NCI-H526 treated with DMSO at 0.1 percent for 48 hours (cell line): ENCODE measurements around the gene SLAMF1.
"Not testable (repeated sequence)": the region's sequence is repeated elsewhere in the genome, so short reads cannot be mapped to it uniquely, and the experiment has no call there.

Experiments used
- DNase-seq: peaks from one replicate; lab custom pipeline; 2025; lab: John Stamatoyannopoulos, UW

Gene SLAMF1, protein sequence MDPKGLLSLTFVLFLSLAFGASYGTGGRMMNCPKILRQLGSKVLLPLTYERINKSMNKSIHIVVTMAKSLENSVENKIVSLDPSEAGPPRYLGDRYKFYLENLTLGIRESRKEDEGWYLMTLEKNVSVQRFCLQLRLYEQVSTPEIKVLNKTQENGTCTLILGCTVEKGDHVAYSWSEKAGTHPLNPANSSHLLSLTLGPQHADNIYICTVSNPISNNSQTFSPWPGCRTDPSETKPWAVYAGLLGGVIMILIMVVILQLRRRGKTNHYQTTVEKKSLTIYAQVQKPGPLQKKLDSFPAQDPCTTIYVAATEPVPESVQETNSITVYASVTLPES

DNA sequence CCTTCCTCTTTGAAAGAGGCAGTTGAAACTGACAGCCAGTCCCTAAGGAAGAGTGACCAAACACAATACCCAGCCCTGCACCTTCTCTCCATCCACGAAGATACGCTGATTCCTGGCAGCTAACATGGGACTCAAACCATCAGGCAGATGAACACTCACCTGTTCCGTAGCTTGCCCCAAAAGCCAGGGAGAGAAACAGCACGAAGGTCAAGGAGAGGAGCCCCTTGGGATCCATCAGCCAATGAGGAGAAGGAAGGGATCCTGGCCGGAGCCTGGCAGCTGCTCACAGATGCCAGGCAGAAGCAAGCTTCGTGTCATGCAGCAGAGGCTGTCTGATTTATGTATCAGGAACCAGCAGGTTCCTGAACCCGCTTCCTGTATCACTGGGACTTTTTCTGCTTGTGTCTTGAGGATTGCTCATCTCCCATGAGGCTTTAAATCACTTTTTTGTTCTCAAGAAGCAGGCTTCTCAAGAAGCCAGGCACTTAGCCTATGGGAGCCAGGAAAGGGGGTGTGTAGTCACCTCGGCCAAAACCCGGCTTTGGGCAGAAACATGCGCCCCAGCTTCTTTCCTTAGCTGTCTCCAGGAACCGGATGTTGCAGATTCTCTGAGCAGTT lies at the start of gene SLAMF1:
Gene SLAMF1 (minus strand): TSS at position 334 of the 618 bp plus-strand sequence. CDS start 99 bp downstream, at position 235.
- no peak for DNase-seq

GRCh38 chr1:160692390-160692789 lies 45.5 kb upstream of the SLAMF1 start:
- not testable (repeated sequence) for DNase-seq

DNA sequence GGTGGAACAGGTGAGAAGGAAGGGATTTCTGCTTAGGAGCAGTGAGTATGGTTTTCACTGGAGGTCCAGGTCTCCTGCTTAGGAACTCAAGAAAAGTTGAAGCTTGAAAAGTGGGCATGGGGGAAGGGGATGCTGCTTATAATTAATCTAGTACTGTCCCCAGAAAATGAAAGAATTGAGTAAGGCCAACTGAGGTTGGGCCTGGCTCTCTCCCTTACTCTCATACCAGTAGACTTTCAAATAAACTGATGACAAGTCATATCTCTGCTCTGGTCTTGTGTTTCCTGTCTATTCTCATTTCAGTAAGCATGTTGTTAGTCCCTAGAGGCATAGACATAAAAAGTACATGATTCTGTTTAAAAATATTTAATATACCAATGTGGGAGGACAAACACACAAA lies 38.4 kb upstream of the SLAMF1 start:
- DNase-seq = no peak

- DNase-seq = no peak
These were observed 36.4 kb upstream of the SLAMF1 start for GRCh38 chr1:160682983-160683865.

DNA sequence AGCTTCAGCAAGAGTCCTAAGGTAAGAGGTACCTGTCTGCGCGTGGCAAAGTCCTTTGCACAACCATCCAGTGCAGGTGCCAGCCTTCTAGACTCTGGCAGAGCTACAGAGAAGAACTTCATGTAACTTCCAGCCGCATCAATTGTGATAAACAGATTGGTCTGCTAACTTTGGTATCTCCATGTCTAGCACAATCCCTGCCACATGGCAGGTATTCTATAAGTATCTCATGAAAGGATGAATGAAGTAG lies 35.0 kb upstream of the SLAMF1 start:
- no peak for DNase-seq

GRCh38 chr1:160681066-160681890 lies 34.4 kb upstream of the SLAMF1 start:
- peak; percentile 85 for DNase-seq

DNA sequence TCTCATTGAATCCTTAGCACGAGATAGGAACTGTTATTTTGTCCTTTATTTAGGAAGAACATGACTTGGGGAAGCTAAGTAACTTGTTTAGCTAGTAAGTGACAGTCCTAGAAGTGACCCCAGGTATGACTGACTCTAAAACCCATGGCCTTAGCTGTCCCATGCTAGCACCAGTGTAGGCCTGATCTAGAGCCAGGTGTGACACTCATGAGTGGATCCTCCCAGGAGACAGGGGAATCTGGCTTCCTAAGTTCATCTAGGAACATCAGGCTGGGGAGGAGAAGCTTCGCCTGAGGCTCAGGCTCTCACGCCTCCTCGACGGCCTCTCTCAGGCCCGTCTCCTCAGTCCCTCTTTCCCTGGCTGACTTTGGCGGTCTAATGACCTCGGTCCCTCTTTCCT lies 33.6 kb upstream of the SLAMF1 start:
- no peak for DNase-seq

DNA sequence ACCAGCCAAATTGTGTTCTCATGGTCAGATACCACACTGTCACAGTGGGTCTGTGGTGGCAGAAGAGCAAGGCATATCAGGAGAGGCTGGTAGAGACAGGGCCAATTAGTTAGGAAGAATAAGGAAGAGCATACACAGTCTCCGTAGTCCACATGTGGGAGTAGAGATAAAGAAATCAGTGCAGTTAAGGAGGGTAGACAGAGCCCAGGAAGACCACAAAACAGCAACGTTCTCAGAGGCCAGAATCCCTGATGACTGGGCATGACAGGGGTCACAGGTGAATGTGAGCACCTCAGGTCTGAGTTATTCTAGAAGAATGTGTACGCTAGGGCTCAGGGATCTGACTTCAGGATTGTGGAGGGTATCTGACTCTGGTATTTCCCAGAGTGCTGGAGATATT lies 33.0 kb upstream of the SLAMF1 start:
- no peak for DNase-seq

DNA sequence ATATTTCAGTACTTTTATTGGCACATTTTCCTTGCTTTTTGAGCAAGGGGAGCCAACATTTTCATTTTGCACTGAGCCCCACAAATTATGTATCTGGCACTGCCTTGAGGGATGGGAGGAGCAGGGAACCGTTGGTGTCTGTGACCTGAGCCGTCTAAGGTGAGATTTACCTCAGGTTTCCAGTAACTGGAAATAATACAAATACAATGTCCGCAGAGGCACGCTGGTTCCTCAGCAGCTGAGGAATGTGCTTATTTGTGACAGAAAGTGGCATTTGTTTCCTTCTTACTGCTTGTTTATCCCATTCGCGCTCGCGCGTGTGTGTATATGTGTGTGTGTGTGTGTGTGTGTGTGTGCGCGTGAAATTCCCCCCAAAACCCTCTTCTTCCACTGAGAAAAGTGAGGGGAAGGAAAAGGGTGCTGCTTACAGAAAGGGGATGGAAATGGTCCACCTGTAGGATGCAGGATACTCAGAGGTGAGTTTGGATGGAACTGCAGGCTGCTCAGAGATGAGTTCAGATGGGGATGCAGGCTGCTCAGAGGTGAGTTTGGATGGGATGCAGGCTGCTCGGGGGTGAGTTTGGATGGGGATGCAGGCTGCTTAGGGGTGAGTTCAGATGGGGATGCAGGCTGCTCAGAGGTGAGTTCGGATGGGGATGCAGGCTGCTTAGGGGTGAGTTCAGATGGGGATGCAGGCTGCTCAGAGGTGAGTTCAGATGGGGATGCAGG lies 30.2 kb upstream of the SLAMF1 start:
- no peak for DNase-seq

DNA sequence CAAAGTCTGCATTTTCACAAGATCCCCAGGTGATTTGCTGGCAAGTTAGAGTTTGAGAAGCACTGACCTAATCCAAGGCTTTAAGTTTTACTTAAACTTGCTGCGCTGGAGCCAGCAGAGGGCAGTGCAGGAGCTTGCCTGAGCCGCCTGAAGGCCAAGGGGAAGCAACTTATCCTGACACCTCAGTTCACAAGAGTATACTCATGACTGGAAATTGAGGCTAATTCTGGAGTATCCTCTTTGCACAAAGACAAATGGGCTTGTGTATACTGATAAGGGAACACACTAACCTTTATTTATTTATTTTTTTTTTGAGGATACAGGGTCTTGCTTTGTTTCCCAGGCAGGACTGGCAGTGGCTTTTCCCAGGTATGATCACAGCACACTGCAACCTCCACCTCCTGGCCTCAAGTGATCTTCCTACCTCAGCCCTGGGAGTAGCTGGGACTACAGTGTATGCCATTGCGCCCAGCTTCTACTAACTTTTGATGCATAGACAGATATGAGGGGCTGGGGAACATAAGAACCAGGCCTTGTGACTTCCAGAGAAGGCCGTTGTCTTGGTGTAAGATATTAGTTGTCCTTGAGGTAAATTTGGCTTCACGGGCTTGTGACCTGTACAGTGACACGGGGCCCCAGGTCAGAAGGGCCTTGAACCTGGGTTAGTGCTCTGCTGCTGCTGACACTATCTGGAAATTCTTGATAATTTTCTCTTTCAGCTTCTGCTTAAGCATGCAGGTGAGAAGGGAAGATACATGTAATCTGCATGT lies 29.0 kb upstream of the SLAMF1 start:
- DNase-seq = peak; percentile 45

DNA sequence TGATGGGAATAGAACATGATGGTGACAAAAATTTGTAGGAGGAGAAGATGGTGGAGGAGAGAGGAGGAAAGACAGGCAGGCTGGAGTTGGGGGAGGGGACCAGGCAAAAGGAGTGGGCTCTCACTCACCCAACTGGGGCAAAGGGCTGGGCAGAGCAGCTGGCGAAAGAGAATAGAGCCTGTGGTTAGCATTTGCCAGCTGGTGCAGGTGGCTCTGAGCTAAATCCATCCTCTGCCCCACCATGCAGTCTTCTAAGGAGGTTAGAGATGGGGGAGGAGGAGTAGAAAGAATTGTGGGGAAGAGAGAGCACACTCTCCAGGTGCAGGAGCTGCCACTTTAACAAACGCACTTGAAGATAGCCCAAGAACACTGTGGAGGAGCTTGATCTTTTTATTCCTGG lies 27.6 kb upstream of the SLAMF1 start:
- no peak for DNase-seq

GRCh38 chr1:160672789-160673695 lies 26.2 kb upstream of the SLAMF1 start:
- no peak for DNase-seq

- DNase-seq = no peak
These were observed 25.0 kb upstream of the SLAMF1 start for GRCh38 chr1:160671603-160672517.

DNA sequence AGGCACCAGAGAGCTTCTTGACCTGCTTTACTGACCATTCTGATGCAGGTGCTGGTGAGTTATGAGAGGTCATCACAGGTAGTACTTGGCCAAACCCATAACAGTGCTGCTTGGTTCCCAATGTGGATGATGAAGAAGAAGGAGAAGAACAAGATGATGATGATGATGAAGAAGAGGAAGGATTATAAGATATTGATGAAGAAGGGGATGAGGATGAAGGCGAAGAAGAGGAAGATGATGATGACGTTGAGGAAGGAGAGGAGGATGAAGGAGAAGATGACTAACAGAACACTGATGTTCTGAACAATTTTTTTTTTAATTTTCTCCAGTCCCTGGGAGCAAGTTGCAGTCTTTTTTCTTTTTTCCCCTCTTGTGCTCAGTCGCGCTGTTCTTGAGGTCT lies 23.9 kb upstream of the SLAMF1 start:
- DNase-seq = no peak

GRCh38 chr1:160669802-160670201 lies 23.0 kb upstream of the SLAMF1 start:
- no peak for DNase-seq

- DNase-seq = no peak
These were observed 22.4 kb upstream of the SLAMF1 start for GRCh38 chr1:160669276-160669675.

- no peak for DNase-seq
These were observed 21.1 kb upstream of the SLAMF1 start for GRCh38 chr1:160667896-160668295.

DNA sequence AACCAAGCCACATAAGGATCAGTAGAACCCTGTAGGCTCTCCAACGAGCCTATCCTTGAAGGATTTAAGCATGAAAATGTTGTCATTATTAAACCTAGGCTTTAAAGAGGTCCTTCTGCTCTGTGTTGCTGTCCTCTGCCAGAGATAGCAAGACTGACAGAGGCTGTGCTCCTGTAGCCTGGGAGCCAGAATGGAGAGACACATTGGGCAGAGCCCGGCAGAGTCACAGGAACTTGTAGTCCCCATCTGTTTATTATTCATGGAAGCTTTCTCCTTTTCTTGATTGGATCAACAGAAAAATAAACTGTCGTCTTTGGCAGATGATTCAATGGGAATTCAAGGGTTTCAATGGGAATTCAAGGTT lies 19.2 kb upstream of the SLAMF1 start:
- DNase-seq = no peak
